ENCODE measurements around the gene TM4SF18. TPM values are rescaled to one million over a fixed set of nuclear protein-coding genes. Genes with fewer than 3 reads are reported as not detected.
A peak's percentile ranks its signal among the peaks of the same experiment; 100 is the strongest.
"Not testable (repeated sequence)": the region's sequence is repeated elsewhere in the genome, so short reads cannot be mapped to it uniquely, and the experiment has no call there.

TM4SF18 gene, protein sequence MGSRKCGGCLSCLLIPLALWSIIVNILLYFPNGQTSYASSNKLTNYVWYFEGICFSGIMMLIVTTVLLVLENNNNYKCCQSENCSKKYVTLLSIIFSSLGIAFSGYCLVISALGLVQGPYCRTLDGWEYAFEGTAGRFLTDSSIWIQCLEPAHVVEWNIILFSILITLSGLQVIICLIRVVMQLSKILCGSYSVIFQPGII
- total RNA-seq = not detected

DNA sequence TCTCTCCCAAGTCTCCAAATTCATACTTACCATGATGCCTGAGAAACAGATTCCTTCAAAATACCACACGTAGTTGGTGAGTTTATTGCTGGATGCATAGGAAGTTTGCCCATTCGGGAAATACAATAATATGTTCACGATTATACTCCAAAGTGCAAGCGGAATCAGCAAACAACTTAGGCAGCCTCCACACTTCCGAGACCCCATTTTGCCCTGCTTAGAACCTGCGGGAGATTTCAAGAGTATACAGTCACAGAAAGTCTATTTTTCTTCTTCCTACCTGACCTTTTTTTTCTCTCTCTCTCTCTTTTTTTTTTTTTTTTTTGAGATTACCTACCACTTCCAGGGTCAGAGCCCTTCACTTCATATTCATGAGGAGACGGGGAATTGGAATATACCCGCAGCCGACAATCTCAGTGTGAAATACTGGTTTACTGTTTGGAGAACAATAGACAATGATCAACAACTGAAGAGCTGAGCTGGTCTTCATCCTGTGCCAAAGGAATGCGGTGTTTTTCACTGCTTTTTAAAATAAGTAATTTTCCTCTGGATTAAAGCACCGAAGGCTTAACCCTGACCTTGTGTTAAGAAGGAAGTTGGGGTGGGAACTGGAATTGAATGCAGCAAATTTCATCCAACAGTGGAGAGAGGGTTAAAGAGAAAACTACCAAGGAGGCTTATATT lies at the start of gene TM4SF18:
Gene TM4SF18, minus strand, starts transcription at position 461 of the 684 bp plus-strand sequence. Its CDS starts 254 bp downstream, at position 207.
- no peak within 1 kb of the TSS for H3K4me3 Mint-ChIP-seq
- no peak within 1 kb of the TSS for H3K27ac Mint-ChIP-seq
- no peaks in the 10 kb centered on the region for H3K36me3 Mint-ChIP-seq (ENCODE audit: low read depth)

GRCh38 chr3:149382518-149382917 lies 49.1 kb upstream of the TM4SF18 start:
- no peaks in the 10 kb centered on the region for H3K27me3 Mint-ChIP-seq
- ATAC-seq (replicated peaks) = no peak

More for the DNA sequence above, at the start of gene TM4SF18:
- Mint-ChIP-seq H3K27me3 (peaks cover 9% of the 10 kb centered on the region), H3K4me1 (no peaks in the 10 kb centered on the region), H3K9me3 (no peaks in the 10 kb centered on the region)
- no peak for ATAC-seq (replicated peaks)

GRCh38 chr3:149382101-149382467 lies 48.6 kb upstream of the TM4SF18 start:
- ATAC-seq (replicated peaks) = no peak
- Mint-ChIP-seq H3K27me3 (no peaks in the 10 kb centered on the region), H3K4me3 (no peak overlapping the region), H3K9me3 (no peaks in the 10 kb centered on the region), H3K4me1 (no peaks in the 10 kb centered on the region), H3K27ac (no peak overlapping the region), H3K36me3 (ENCODE audit: low read depth) (no peaks in the 10 kb centered on the region)

More at GRCh38 chr3:149382518-149382917, 49.1 kb upstream of the TM4SF18 start:
- Mint-ChIP-seq H3K27ac (no peak overlapping the region), H3K4me1 (no peaks in the 10 kb centered on the region), H3K36me3 (ENCODE audit: low read depth) (no peaks in the 10 kb centered on the region), H3K4me3 (no peak overlapping the region), H3K9me3 (no peaks in the 10 kb centered on the region)

- Mint-ChIP-seq H3K9me3 (no peaks in the 10 kb centered on the region), H3K36me3 (ENCODE audit: low read depth) (no peaks in the 10 kb centered on the region), H3K4me1 (no peaks in the 10 kb centered on the region), H3K27me3 (no peaks in the 10 kb centered on the region), H3K4me3 (no peak overlapping the region), H3K27ac (no peak overlapping the region)
- ATAC-seq (replicated peaks) = no peak
Observed at GRCh38 chr3:149381173-149382100, 48.0 kb upstream of the TM4SF18 start.

- H3K4me1 Mint-ChIP-seq; H3K9me3 Mint-ChIP-seq; H3K4me3 Mint-ChIP-seq; H3K27me3 Mint-ChIP-seq; H3K27ac Mint-ChIP-seq; H3K36me3 Mint-ChIP-seq (ENCODE audit: low read depth); ATAC-seq (replicated peaks): not testable (repeated sequence)
Observed at GRCh38 chr3:149380220-149380619, 46.8 kb upstream of the TM4SF18 start.

DNA sequence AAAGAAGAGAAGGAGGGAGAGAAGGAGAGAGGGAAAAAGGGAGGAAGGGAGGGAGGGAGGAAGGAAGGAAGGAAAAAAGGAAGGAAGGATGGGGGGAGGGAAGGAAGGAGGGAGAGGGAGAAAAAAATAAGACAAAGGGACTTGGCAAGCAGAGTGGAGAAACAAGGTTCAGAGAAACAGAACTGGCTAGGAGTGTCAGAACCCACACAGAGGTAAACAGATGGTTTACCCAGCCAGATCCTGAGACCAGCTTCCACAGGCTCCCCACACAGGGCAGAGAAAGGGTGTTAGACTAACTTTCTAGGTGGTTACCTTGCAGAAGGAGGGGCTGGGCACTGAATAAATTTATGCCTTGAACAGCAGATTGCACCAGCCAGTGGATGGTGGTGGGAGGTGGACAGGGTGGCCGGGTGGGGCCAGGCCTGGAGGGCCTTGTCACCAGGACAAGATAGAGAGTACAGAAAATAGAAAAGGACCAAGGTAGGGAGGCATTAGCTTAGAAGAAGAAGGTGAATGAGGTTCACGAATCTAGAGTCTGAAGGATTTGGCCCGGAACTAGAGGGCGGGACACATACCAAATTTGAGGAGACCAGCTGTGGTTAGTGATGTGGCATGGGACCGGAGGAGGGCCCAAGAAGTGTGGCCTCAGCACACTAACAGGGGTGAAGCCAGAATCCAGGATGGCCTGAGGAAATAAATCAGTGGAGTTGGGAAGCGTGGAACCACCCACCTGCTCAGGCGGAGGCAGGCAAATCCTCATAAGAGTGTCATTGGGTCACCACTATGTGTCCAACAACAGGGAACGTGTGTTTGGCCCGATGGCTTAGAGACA lies 45.3 kb upstream of the TM4SF18 start:
- no peaks in the 10 kb centered on the region for H3K4me1 Mint-ChIP-seq
- no peak overlapping the region for H3K4me3 Mint-ChIP-seq
- no peaks in the 10 kb centered on the region for H3K36me3 Mint-ChIP-seq (ENCODE audit: low read depth)
- ATAC-seq (replicated peaks) = no peak
- H3K27me3 Mint-ChIP-seq = no peaks in the 10 kb centered on the region
- no peak overlapping the region for H3K27ac Mint-ChIP-seq
- H3K9me3 Mint-ChIP-seq = no peaks in the 10 kb centered on the region

GRCh38 chr3:149377408-149378364 lies 44.2 kb upstream of the TM4SF18 start, which contains the start of gene TM4SF1:
Gene TM4SF1, minus strand, starts transcription at chr3:149377649. Its CDS starts 102 bp downstream, at chr3:149377547.
- Mint-ChIP-seq H3K27ac (no peak within 1 kb of the TSS), H3K36me3 (ENCODE audit: low read depth) (no peaks in the 10 kb centered on the region), H3K4me3 (no peak within 1 kb of the TSS), H3K4me1 (no peaks in the 10 kb centered on the region), H3K27me3 (peaks cover 2% of the 10 kb centered on the region), H3K9me3 (no peaks in the 10 kb centered on the region)
- peak; percentile 46 for ATAC-seq (replicated peaks)

DNA sequence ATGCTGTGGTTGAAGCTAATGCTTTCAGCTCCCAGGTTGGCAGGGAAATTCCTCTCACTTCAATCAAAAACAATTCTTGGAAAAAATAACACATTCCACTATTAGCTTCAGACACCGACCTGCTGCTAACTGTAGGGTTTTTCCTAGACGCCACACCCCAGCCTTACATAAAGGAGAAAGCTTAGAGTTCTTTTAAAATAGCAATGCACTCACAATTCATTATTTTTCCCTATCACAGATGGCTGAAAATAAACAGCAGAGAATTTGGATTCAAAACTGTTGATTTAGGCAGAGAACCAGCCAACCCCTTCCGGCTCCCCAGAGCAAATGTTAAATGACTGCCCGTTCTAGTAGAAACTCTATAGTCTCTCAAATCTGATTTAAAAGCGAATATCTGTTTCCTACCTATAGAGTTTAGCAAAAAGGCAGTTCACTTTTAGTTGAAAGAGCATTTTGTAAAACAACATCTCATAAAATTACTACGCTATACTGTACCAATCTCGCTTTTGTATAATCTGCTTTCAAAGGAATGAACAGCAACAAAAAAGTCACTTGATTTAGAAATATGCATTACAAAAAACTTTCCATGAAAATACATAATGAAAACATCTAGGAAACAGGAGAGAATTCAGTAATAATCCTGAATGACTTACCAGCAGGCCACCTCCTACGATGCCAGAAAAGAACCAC lies 43.4 kb upstream of the TM4SF18 start:
- no peak overlapping the region for H3K27ac Mint-ChIP-seq
- ATAC-seq (replicated peaks) = no peak
- H3K36me3 Mint-ChIP-seq (ENCODE audit: low read depth) = no peaks in the 10 kb centered on the region
- peaks cover 4% of the 10 kb centered on the region for H3K27me3 Mint-ChIP-seq
- H3K9me3 Mint-ChIP-seq = no peaks in the 10 kb centered on the region
- H3K4me1 Mint-ChIP-seq = no peaks in the 10 kb centered on the region
- no peak overlapping the region for H3K4me3 Mint-ChIP-seq

DNA sequence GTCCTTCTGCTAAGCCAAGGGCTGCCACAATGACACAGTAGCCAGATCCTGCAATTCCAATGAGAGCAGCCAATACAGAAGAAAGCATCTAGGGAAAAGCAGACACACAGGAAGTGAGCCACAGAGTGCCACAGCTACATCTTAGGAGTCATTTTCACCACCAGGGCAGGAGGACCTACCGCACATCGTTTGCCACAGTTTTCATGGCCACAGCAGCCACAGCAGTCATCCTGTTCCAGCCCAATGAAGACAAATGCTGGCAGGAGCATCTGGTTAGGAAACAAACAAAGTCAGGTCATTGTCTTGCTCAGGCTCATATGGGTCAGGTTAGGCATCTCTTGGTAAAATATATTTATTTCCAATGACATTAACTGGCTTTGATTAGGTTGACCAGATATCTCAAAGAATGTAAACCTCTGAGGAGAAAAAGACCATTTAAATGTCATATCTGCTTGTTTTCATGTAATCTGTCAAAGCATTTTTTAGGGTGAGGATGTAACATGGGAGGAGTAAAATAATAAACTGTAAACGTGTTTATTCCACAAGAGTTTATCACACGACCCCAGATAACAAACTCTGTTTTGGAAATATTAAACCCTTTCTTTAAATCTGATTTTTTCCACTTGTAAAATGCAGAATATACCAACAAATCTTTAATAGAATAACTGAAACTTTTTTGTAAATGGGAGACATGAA lies 42.2 kb upstream of the TM4SF18 start:
- Mint-ChIP-seq H3K27ac (no peak overlapping the region), H3K36me3 (ENCODE audit: low read depth) (no peaks in the 10 kb centered on the region), H3K4me3 (no peak overlapping the region), H3K4me1 (no peaks in the 10 kb centered on the region), H3K27me3 (peaks cover 8% of the 10 kb centered on the region), H3K9me3 (no peaks in the 10 kb centered on the region)
- ATAC-seq (replicated peaks) = no peak

DNA sequence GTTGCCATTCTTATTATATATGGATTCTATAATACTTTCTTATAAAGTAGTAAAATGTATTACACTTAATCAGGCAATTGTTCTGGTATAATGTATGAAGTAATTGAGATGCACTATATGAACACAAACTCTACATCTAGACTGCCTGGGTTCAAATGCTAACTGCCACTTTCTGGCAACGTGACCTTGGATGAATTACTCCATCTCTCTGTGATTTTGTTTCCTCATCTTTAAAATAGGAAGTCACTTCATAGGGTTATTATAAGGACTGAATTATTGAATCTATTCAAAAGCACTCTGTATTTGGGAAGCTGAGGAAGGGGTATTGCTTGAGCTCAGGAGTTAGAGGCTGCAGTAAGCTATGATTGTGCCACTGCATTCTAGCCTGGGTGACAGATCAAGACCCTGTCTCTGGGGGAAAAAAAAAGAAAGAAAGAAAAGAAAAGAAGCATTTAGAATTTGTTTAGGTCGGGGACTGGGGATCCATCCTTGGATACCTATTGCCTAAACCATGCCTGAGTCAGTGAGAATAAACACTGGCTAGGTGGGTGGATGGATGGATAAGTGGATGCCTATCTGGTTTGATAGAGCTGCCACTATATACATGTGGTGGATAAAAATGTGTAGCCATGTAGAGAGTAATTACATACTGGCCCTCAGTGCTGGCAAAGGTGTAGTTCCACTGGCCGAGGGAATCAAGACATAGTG lies 41.5 kb upstream of the TM4SF18 start:
- H3K9me3 Mint-ChIP-seq = no peaks in the 10 kb centered on the region
- no peaks in the 10 kb centered on the region for H3K4me1 Mint-ChIP-seq
- H3K36me3 Mint-ChIP-seq (ENCODE audit: low read depth) = no peaks in the 10 kb centered on the region
- H3K4me3 Mint-ChIP-seq = no peak overlapping the region
- no peak for ATAC-seq (replicated peaks)
- no peak overlapping the region for H3K27ac Mint-ChIP-seq
- peaks cover 8% of the 10 kb centered on the region for H3K27me3 Mint-ChIP-seq

GRCh38 chr3:149374391-149374790 lies 41.0 kb upstream of the TM4SF18 start:
- no peak overlapping the region for H3K4me3 Mint-ChIP-seq
- no peaks in the 10 kb centered on the region for H3K9me3 Mint-ChIP-seq
- H3K27me3 Mint-ChIP-seq = peaks cover 8% of the 10 kb centered on the region
- no peaks in the 10 kb centered on the region for H3K4me1 Mint-ChIP-seq
- ATAC-seq (replicated peaks) = no peak
- no peaks in the 10 kb centered on the region for H3K36me3 Mint-ChIP-seq (ENCODE audit: low read depth)
- H3K27ac Mint-ChIP-seq = no peak overlapping the region
